PFSK-1 (cell line): ENCODE measurements around the gene EXTL1.

Source experiments
- FOXP2 ChIP-seq: optimal IDR thresholded peaks from 2 replicates; pipeline ENCODE3; 2011; ENCODE audit warnings: borderline replicate concordance, control low read depth, inconsistent platforms; ENCODE audit not compliant: insufficient read depth; ENCODE audit errors: extremely low read length, extremely low read depth
- POLR2AphosphoS5 ChIP-seq: IDR thresholded peaks from 2 replicates; pipeline ENCODE4 v1.6.1; 2012; ENCODE audit warnings: low read depth, mild to moderate bottlenecking, control low read depth, low read length, moderate library complexity
- REST ChIP-seq, 2 experiments: IDR thresholded peaks; 2 replicates each; pipeline versions ENCODE4 v1.6.1 to v1.8.0; 2011 to 2012; ENCODE audit warnings: low read depth in 2 of 2, low read length in 2 of 2, control low read depth in 1 of 2, inconsistent platforms in 1 of 2, mild to moderate bottlenecking in 1 of 2, moderate library complexity in 1 of 2; ENCODE audit not compliant: insufficient read depth in 1 of 2
- SIN3A ChIP-seq: IDR thresholded peaks from 2 replicates; pipeline ENCODE4 v1.6.1; 2012; ENCODE audit warnings: mild to moderate bottlenecking, low read length, moderate library complexity, borderline replicate concordance; ENCODE audit not compliant: insufficient read depth
- TAF1 ChIP-seq: IDR thresholded peaks from 2 replicates; pipeline ENCODE4 v1.6.1; 2012; ENCODE audit warnings: low read length, control low read depth, borderline replicate concordance; ENCODE audit not compliant: insufficient read depth

EXTL1 gene

GRCh38 chr1:26078286-26079177 lies 57.0 kb downstream of the EXTL1 start:
- TF ChIP-seq SIN3A (no peak), POLR2AphosphoS5 (no peak), REST (IDR thresholded peaks at IDR 0.05; ENCODE audit: insufficient read depth in 1 of 2, low read depth in 2 of 2, low read length in 2 of 2) (no peak), FOXP2 (no peak), TAF1 (no peak)

- TF ChIP-seq SIN3A (no peak), POLR2AphosphoS5 (no peak), REST (IDR thresholded peaks at IDR 0.05; ENCODE audit: insufficient read depth in 1 of 2, low read depth in 2 of 2, low read length in 2 of 2) (no peak), FOXP2 (no peak), TAF1 (no peak)
Observed at GRCh38 chr1:26079178-26079563, 57.6 kb downstream of the EXTL1 start.

GRCh38 chr1:26079960-26080814 lies 58.6 kb downstream of the EXTL1 start:
- TF ChIP-seq REST (IDR thresholded peaks at IDR 0.05; ENCODE audit: insufficient read depth in 1 of 2, low read depth in 2 of 2, low read length in 2 of 2) (no peak), POLR2AphosphoS5 (no peak), FOXP2 (no peak), SIN3A (no peak), TAF1 (no peak)

GRCh38 chr1:26081267-26082019 lies 59.9 kb downstream of the EXTL1 start:
- no peak for TF ChIP-seq POLR2AphosphoS5
- TF ChIP-seq FOXP2 = no peak
- TF ChIP-seq SIN3A = no peak
- no peak for TF ChIP-seq REST (IDR thresholded peaks at IDR 0.05; ENCODE audit: insufficient read depth in 1 of 2, low read depth in 2 of 2, low read length in 2 of 2)
- TF ChIP-seq TAF1 = no peak
